HepG2 (cell line): Measurements from ENCODE around the gene LIF. TPM values are rescaled to one million over a fixed set of nuclear protein-coding genes. Genes with fewer than 3 reads are reported as not detected.

ENCODE experiments used
- ATAC-seq: fragments of 200-7000 bp; cut with Tn5 transposase; 3 replicates; pipeline ENCODE4 v1.9.1; 2020; ENCODE audit warnings: mild to moderate bottlenecking, moderate library complexity
- BruUV-seq: library from RNA; stranded (reverse); fragments of 400-500 nt; replicated peaks from 2 replicates; lab custom pipeline; 2021; lab: Mats Ljungman, UMichigan
- CTCF ChIA-PET: fragments of 300-600 bp; formaldehyde crosslinking; extraction: SDS; loops from one replicate; lab custom pipeline; 2021; ENCODE audit warnings: low total read pairs, inconsistent platforms, low intra/inter-chr PET ratio; lab: Yijun Ruan, JAX
- POLR2A ChIA-PET: fragments of 350-600 bp; sonication (Branson Sonifier 250); formaldehyde crosslinking; loops from one replicate; lab custom pipeline; 2020; ENCODE audit warnings: antibody characterized with exemption, inconsistent platforms; lab: Yijun Ruan, JAX
- DNase-seq: peaks from one replicate; pipeline ENCODE4 v3.0.0-alpha.2; 2015; ENCODE audit warnings: low spot score
- FAIRE-seq: peaks from 3 replicates; lab custom pipeline; 2011; peaks lifted over from hg19 to GRCh38; lab: Jason Lieb, UNC
- H2AFZ ChIP-seq: one replicate; pipeline ENCODE4 v1.6.1; 2011; ENCODE audit warnings: low read length, inconsistent platforms
- H3K27ac ChIP-seq: fragments of 300-600 bp; 3 replicates; pipeline ENCODE4 v1.8.0; 2011; ENCODE audit warnings: mixed run types, mild to moderate bottlenecking, mixed read lengths, low read length, inconsistent platforms; ENCODE audit not compliant: insufficient read depth; ENCODE audit errors: extremely low read length
- H3K27me3 ChIP-seq, 2 experiments: fragments of 200-600 bp in 1 of 2; 2 replicates in 1 of 2; 3 replicates in 1 of 2; pipeline versions ENCODE4 v1.6.0 to v1.8.0; 2011; ENCODE audit warnings: low read length in 2 of 2, mild to moderate bottlenecking in 2 of 2, moderate library complexity in 2 of 2, inconsistent platforms in 1 of 2; ENCODE audit not compliant: insufficient read depth in 2 of 2, control insufficient read depth in 1 of 2
- H3K36me3 ChIP-seq, 2 experiments: fragments of 200-600 bp in 1 of 2; replicated peaks in 1 of 2; 2 replicates in 1 of 2; 3 replicates in 1 of 2; pipeline versions ENCODE4 v1.5.1 to v1.8.0; 2011; ENCODE audit warnings: low read length in 2 of 2, inconsistent platforms in 1 of 2; ENCODE audit not compliant: insufficient read depth in 2 of 2, control insufficient read depth in 1 of 2
- H3K4me1 ChIP-seq: 2 replicates; pipeline ENCODE4 v1.5.1; 2012; ENCODE audit warnings: low read length, inconsistent platforms; ENCODE audit not compliant: insufficient read depth
- H3K4me2 ChIP-seq: 2 replicates; pipeline ENCODE4 v1.6.0; 2011; ENCODE audit warnings: low read depth, low read length, inconsistent platforms
- H3K4me3 ChIP-seq, 3 experiments: fragments of 200-600 bp in 1 of 3; sonication (generic), shearing (Covaris generic) in 1 of 3; replicated peaks in 1 of 3; 2 replicates each; pipeline ENCODE4 v1.5.1; 2011 to 2016; ENCODE audit warnings: low read length in 3 of 3, inconsistent platforms in 2 of 3, low read depth in 2 of 3, mild to moderate bottlenecking in 2 of 3, control low read depth in 1 of 3, mixed read lengths in 1 of 3; ENCODE audit not compliant: insufficient read depth in 1 of 3
- H3K79me2 ChIP-seq: one replicate; pipeline ENCODE4 v1.6.1; 2011; ENCODE audit warnings: low read length, inconsistent platforms; ENCODE audit not compliant: insufficient read depth
- H3K9ac ChIP-seq: 2 replicates; pipeline ENCODE4 v1.6.0; 2011; ENCODE audit warnings: mild to moderate bottlenecking, low read depth, low read length, inconsistent platforms; ENCODE audit not compliant: insufficient read depth
- H3K9me3 ChIP-seq: 2 replicates; pipeline ENCODE4 v1.5.1; 2012; ENCODE audit warnings: mild to moderate bottlenecking, low read length
- H4K20me1 ChIP-seq: 2 replicates; pipeline ENCODE4 v1.6.0; 2011; ENCODE audit warnings: inconsistent platforms, mild to moderate bottlenecking, low read length, moderate library complexity; ENCODE audit not compliant: insufficient read depth
- E2F1 ChIP-seq: sonication (generic); formaldehyde crosslinking; IDR thresholded peaks from 2 replicates; pipeline ENCODE4 v1.5.0; 2020; ENCODE audit warnings: missing genetic modification reagents
- FOXK2 ChIP-seq: fragments of 450-650 bp; IDR thresholded peaks from 2 replicates; pipeline ENCODE4 v1.6.1; 2016
- JUND ChIP-seq: sonication (generic); formaldehyde crosslinking; IDR thresholded peaks from 2 replicates; pipeline ENCODE4 v1.8.0; 2022; ENCODE audit warnings: mild to moderate bottlenecking, missing genetic modification reagents
- MLLT10 ChIP-seq: sonication (generic); formaldehyde crosslinking; IDR thresholded peaks from 2 replicates; pipeline ENCODE4 v1.4.0; 2020; ENCODE audit warnings: missing genetic modification reagents
- MXD4 ChIP-seq: IDR thresholded peaks from 2 replicates; pipeline ENCODE4 v1.6.1; 2016; ENCODE audit warnings: mild to moderate bottlenecking, missing biosample characterization, missing genetic modification reagents
- NPAS2 ChIP-seq: sonication (generic); formaldehyde crosslinking; IDR thresholded peaks from 2 replicates; pipeline ENCODE4 v1.8.0; 2022; ENCODE audit warnings: mild to moderate bottlenecking, missing genetic modification reagents, borderline replicate concordance
- SIX1 ChIP-seq: sonication (generic); formaldehyde crosslinking; IDR thresholded peaks from 2 replicates; pipeline ENCODE4 v1.4.0; 2020; ENCODE audit warnings: missing genetic modification reagents, borderline replicate concordance
- TBP ChIP-seq: sonication (generic); formaldehyde crosslinking; IDR thresholded peaks from 2 replicates; pipeline ENCODE4 v1.5.0; 2020; ENCODE audit warnings: missing genetic modification reagents
- ZGPAT ChIP-seq: IDR thresholded peaks from 2 replicates; pipeline ENCODE4 v1.6.1; 2016; ENCODE audit warnings: mild to moderate bottlenecking
- ZKSCAN1 ChIP-seq: fragments of 150-350 bp; IDR thresholded peaks from 2 replicates; pipeline ENCODE4 v1.6.1; 2014; ENCODE audit warnings: low read length
- ZNF230 ChIP-seq: sonication (generic); formaldehyde crosslinking; IDR thresholded peaks from 2 replicates; pipeline ENCODE4 v1.4.0; 2020; ENCODE audit warnings: mild to moderate bottlenecking, missing genetic modification reagents
- ZNF33B ChIP-seq: sonication (generic); formaldehyde crosslinking; IDR thresholded peaks from 2 replicates; pipeline ENCODE4 v1.5.1; 2020; ENCODE audit warnings: mild to moderate bottlenecking, missing genetic modification reagents
- ZNF501 ChIP-seq: sonication (generic); formaldehyde crosslinking; IDR thresholded peaks from 2 replicates; pipeline ENCODE4 v1.5.1; 2020; ENCODE audit warnings: mild to moderate bottlenecking, moderate library complexity, missing genetic modification reagents
- ZNF510 ChIP-seq: sonication (generic); formaldehyde crosslinking; IDR thresholded peaks from 2 replicates; pipeline ENCODE4 v1.4.0; 2020; ENCODE audit warnings: low read depth, mild to moderate bottlenecking, missing genetic modification reagents
- WGBS: methylation state at CpG from one replicate; pipeline ENCODE4 v1.1.6; 2017; ENCODE audit warnings: low lambda C conversion rate; 5-methylcytosine and 5-hydroxymethylcytosine counted together
- in situ Hi-C: cut with HindIII; loops from 2 replicates; pipeline ENCODE4 v1.10.0; 2017; ENCODE audit warnings: low pct_unique_long_range_greater_than_20kb; ENCODE audit not compliant: extremely low pct_ligation_motif_present
- intact Hi-C: fragments of 100-400 bp; cut with micrococcal nuclease; formaldehyde crosslinking; loops from one replicate; pipeline ENCODE4 v1.10.0; 2022; ENCODE audit not compliant: unreplicated experiment
- polyA plus RNA-seq, 8 experiments: library from polyadenylated mRNA; depleted of rRNA in 3 of 8; stranded (reverse) in 7 of 8; unstranded in 1 of 8; fragments of >200 nt; fragmentation: Illumina TruSeq in 4 of 8; extraction: Trizol in 4 of 8; gene quantifications; 2 replicates each; pipeline versions ENCODE4 v1.2.1 to v1.2.3, GENCODE V29; 2011 to 2016; ENCODE audit warnings: low read depth in 4 of 8, missing spikeins in 1 of 8, mixed read lengths in 1 of 8; ENCODE audit not compliant: insufficient read depth in 1 of 8
- total RNA-seq, 5 experiments: library from RNA; depleted of rRNA; stranded (reverse); fragments of >200 nt; fragmentation: Illumina TruSeq; extraction: Trizol; gene quantifications; 2 replicates each; pipeline ENCODE4 v1.2.3, GENCODE V29; 2016; ENCODE audit warnings: low read depth in 1 of 5

The LIF gene
- total and polyA plus RNA-seq, 2 of the 13 experiments (the other 11 are each of a cell fraction or from before 2014, with no cell fraction given): 3.6 to 8.5 TPM

DNA sequence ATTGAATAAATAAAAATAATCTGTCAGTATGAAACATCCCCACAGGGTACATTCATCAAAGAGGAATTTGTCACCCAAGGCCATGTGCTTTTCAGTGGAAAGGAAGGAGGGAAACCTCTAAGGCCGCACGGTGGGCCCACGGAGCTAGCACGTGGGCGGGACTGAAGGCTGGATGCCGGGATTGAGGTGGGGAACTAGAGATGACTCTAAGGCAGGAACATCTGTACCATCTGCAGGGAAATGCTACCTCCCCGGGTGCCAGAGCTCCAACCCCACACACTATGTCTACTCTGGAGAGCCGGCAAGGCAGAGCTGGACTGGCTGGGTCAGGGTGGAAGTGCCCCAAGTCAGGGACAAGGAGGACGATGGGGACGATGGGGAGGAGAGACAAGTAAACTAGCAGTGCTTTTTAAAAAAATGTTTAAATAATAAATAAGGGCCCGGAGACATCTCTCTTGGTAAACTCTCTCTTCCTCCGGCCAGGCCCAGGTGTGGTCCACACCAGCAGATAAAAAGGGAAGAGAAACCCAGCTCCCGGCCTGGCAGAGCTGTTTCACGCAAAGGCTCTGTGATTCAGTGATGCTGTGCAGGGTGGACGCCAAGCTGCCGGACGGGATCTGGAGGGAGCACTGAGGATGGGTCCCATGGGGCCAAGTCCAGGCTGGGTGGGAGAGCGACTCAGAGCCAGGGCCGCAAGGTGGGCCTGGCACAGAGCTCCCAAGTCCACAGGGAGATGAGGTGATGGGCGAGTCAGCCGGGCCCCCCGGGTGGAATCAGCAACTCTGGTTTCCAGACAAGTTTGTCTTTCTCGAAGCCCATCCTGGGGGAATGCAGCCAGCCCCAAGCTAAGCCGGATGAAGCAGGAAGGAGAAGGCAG lies 5.8 kb downstream of the LIF start (continued):
- TF ChIP-seq ZGPAT (CRISPR knock-in tag): no peak
- TF ChIP-seq, all 625 proteins: peak for 2

DNA sequence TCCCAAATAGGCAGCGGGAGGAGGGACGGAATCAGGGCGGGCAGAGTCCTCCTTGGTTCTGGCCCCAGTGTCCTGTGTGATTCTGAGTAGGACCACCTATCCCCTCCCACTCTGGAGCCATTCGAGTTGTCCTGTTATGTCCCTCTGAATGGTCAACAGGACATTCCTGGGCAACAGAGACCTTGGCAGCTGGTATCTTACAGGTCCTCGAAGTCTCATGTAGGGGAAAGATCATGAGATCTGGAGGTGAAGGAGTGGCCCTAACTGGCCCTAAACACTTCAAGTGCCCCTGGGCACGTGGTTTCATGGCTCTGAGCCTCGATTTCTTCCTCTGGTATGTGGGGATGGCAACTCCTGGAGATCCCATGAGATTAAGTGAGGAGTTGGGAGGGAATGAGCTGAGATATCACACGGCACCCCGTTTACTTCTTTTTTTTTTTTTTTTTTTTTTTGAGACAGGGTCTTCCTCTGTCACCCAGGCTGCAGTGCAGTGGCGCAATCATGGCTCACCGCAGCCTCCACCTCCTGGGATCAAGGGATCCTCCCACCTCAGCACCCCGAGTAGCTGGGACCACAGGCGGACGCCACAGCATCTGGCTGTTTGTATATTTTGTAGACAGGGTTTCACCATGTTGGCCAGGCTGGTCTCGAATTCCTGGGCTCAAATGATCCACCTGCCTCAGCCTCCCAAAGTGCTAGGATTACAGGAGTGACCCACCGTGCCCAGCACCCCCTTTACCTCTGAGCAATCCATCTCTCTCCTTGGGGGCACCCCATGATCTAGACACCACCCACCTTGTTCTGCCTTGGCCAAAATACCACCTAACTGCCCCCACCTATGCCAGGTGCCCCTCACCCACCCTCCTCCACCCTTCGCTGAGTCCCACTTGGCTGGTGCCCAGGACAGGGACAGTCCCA lies 6.8 kb downstream of the LIF start:
- Histone ChIP-seq H3K79me2 (no peaks in the 10 kb centered on the region), H2AFZ (no peak overlapping the region), H4K20me1 (no peaks in the 10 kb centered on the region), H3K4me3 (no peak overlapping the region), H3K4me1 (peaks cover 48% of the 10 kb centered on the region), H3K27me3 (peaks cover 0 to 32% of the 10 kb centered on the region in 2 experiments; a peak in 3 of 5 replicates), H3K36me3 (no peaks in the 10 kb centered on the region), H3K9me3 (no peaks in the 10 kb centered on the region), H3K27ac (no peak overlapping the region)
- no peak for ATAC-seq
- intact Hi-C loops: no loop called here
- no TSS peak for BruUV-seq
- POLR2A ChIA-PET: no interaction called here
- CTCF ChIA-PET: no interaction called here
- TF ChIP-seq SIX1 (CRISPR knock-in tag): no peak
- no peak for TF ChIP-seq ZNF230
- no peak for TF ChIP-seq ZNF510 (CRISPR knock-in tag)
- TF ChIP-seq JUND (CRISPR knock-in tag): no peak
- TF ChIP-seq TBP (CRISPR knock-in tag): no peak
- no peak for TF ChIP-seq ZNF501 (CRISPR knock-in tag)
- no peak for TF ChIP-seq NPAS2
- TF ChIP-seq E2F1 (CRISPR knock-in tag): no peak
- TF ChIP-seq FOXK2: no peak
- TF ChIP-seq ZNF33B (CRISPR knock-in tag): no peak
- no peak for TF ChIP-seq MLLT10 (CRISPR knock-in tag)
- TF ChIP-seq MXD4: no peak
- TF ChIP-seq ZKSCAN1: no peak
- TF ChIP-seq, all 625 proteins: peak for 0
- DNase-seq (no peak), FAIRE-seq (no peak)
- WGBS: 81% methylated on average over 17 of the region's 17 CpGs
- in situ Hi-C loops: no loop called here
- H3K9ac ChIP-seq: no peak overlapping the region
- H3K4me2 ChIP-seq: no peak overlapping the region
